IMR-90 (cell line): ENCODE measurements around the gene ZNF782. TPM values are rescaled to one million over a fixed set of nuclear protein-coding genes. Genes with fewer than 3 reads are reported as not detected.

Experiments
- ATAC-seq: fragments of 200-7000 bp; cut with Tn5 transposase; 2 replicates; pipeline ENCODE4 v1.9.1; 2020; ENCODE audit warnings: low read depth, mild to moderate bottlenecking, moderate library complexity
- BruUV-seq: library from RNA; stranded (reverse); fragments of 400-500 nt; replicated peaks from 2 replicates; lab custom pipeline; 2021; lab: Mats Ljungman, UMichigan
- CTCF ChIA-PET: fragments of 300-600 bp; formaldehyde crosslinking; extraction: SDS; loops from one replicate; lab custom pipeline; 2021; ENCODE audit warnings: antibody characterized with exemption; lab: Yijun Ruan, JAX
- POLR2A ChIA-PET: fragments of 300-600 bp; sonication (Branson Sonifier 250); formaldehyde crosslinking; loops from one replicate; lab custom pipeline; 2022; ENCODE audit warnings: antibody characterized with exemption; ENCODE audit not compliant: unreplicated experiment; lab: Charles Lee
- DNase-seq: peaks from one replicate; pipeline ENCODE4 v3.0.0; 2013
- H2AFZ ChIP-seq: replicated peaks from 2 replicates; pipeline ENCODE3; 2013; ENCODE audit warnings: low read length, mild to moderate bottlenecking; ENCODE audit not compliant: poor library complexity
- H2AK5ac ChIP-seq: 2 replicates; pipeline ENCODE4 v1.6.1; 2013; ENCODE audit warnings: low read depth, low read length, inconsistent platforms
- H2AK9ac ChIP-seq: replicated peaks from 2 replicates; pipeline ENCODE3; 2013; ENCODE audit warnings: mild to moderate bottlenecking, low read depth, low read length, moderate library complexity; ENCODE audit not compliant: poor library complexity
- H2BK120ac ChIP-seq: 2 replicates; pipeline ENCODE4 v1.6.1; 2013; ENCODE audit warnings: low read depth, low read length, inconsistent platforms
- H2BK15ac ChIP-seq: 3 replicates; pipeline ENCODE4 v1.6.1; 2013; ENCODE audit warnings: low read depth, low read length, inconsistent platforms
- H2BK20ac ChIP-seq: 2 replicates; pipeline ENCODE4 v1.6.1; 2013; ENCODE audit warnings: low read depth, mild to moderate bottlenecking, inconsistent platforms, low read length, moderate library complexity
- H2BK5ac ChIP-seq: 2 replicates; pipeline ENCODE4 v1.6.1; 2013; ENCODE audit warnings: mild to moderate bottlenecking, low read depth, low read length, inconsistent platforms; ENCODE audit not compliant: poor library complexity, severe bottlenecking
- H3K14ac ChIP-seq: replicated peaks from 2 replicates; pipeline ENCODE4 v1.6.1; 2013; ENCODE audit warnings: low read depth, low read length, inconsistent platforms
- H3K18ac ChIP-seq: 2 replicates; pipeline ENCODE4 v1.6.1; 2013; ENCODE audit warnings: low read depth, low read length, control low read depth
- H3K23ac ChIP-seq: 2 replicates; pipeline ENCODE4 v1.6.1; 2013; ENCODE audit warnings: low read depth, low read length, inconsistent platforms
- H3K27ac ChIP-seq: 2 replicates; pipeline ENCODE4 v1.5.1; 2013; ENCODE audit warnings: mild to moderate bottlenecking, control low read depth, low read length; ENCODE audit not compliant: insufficient read depth
- H3K27me3 ChIP-seq: 2 replicates; pipeline ENCODE4 v1.6.1; 2013; ENCODE audit warnings: low read length; ENCODE audit not compliant: control insufficient read depth, insufficient read depth
- H3K36me3 ChIP-seq: 2 replicates; pipeline ENCODE4 v1.6.1; 2013; ENCODE audit warnings: low read length, mixed read lengths; ENCODE audit not compliant: control insufficient read depth, insufficient read depth
- H3K4ac ChIP-seq: 2 replicates; pipeline ENCODE4 v1.6.1; 2013; ENCODE audit warnings: low read depth, low read length, inconsistent platforms
- H3K4me1 ChIP-seq: 2 replicates; pipeline ENCODE4 v1.6.1; 2013; ENCODE audit warnings: low read length, mixed read lengths; ENCODE audit not compliant: control insufficient read depth, insufficient read depth
- H3K4me2 ChIP-seq: 2 replicates; pipeline ENCODE4 v1.6.1; 2013; ENCODE audit warnings: low read depth, mild to moderate bottlenecking, control low read depth, low read length, moderate library complexity
- H3K4me3 ChIP-seq: 2 replicates; pipeline ENCODE4 v1.5.1; 2013; ENCODE audit warnings: low read depth, mild to moderate bottlenecking, control low read depth, low read length, moderate library complexity; ENCODE audit not compliant: insufficient read depth
- H3K56ac ChIP-seq: 2 replicates; pipeline ENCODE4 v1.6.1; 2013; ENCODE audit warnings: low read length, inconsistent platforms; ENCODE audit not compliant: insufficient read depth; ENCODE audit errors: extremely low read depth
- H3K79me1 ChIP-seq, 2 experiments: 2 replicates each; pipeline ENCODE4 v1.6.1; 2013; ENCODE audit warnings: low read length in 2 of 2, inconsistent platforms in 1 of 2, low read depth in 1 of 2
- H3K9ac ChIP-seq: 2 replicates; pipeline ENCODE4 v1.6.1; 2013; ENCODE audit warnings: low read depth, low read length, control low read depth
- H3K9me1 ChIP-seq: 2 replicates; pipeline ENCODE4 v1.6.1; 2013; ENCODE audit warnings: low read length, inconsistent platforms; ENCODE audit not compliant: insufficient read depth
- H3K9me3 ChIP-seq: 2 replicates; pipeline ENCODE4 v1.6.1; 2013; ENCODE audit warnings: low read length; ENCODE audit not compliant: control insufficient read depth, insufficient read depth
- H4K20me1 ChIP-seq: 2 replicates; pipeline ENCODE4 v1.6.1; 2013; ENCODE audit warnings: low read length, inconsistent platforms; ENCODE audit not compliant: insufficient read depth
- H4K5ac ChIP-seq: 2 replicates; pipeline ENCODE4 v1.6.1; 2013; ENCODE audit warnings: mild to moderate bottlenecking, low read depth, low read length, control low read depth
- H4K8ac ChIP-seq, 2 experiments: 2 replicates each; pipeline ENCODE4 v1.6.1; 2013; ENCODE audit warnings: low read depth in 2 of 2, low read length in 2 of 2, control low read depth in 1 of 2, inconsistent platforms in 1 of 2
- H4K91ac ChIP-seq: 2 replicates; pipeline ENCODE4 v1.6.1; 2013; ENCODE audit warnings: low read depth, low read length, inconsistent platforms; ENCODE audit not compliant: insufficient read depth
- BHLHE40 ChIP-seq: fragments of 150-350 bp; IDR thresholded peaks from 2 replicates; pipeline ENCODE4 v1.6.1; 2016; ENCODE audit warnings: mild to moderate bottlenecking, low read depth, low read length
- CHD1 ChIP-seq: IDR thresholded peaks from 2 replicates; pipeline ENCODE4 v1.6.1; 2012; ENCODE audit warnings: low read depth, low read length, improper control_type of control experiment
- ELK1 ChIP-seq: fragments of 150-350 bp; IDR thresholded peaks from 2 replicates; pipeline ENCODE4 v1.6.1; 2016; ENCODE audit warnings: low read depth, mild to moderate bottlenecking, low read length, moderate library complexity, borderline replicate concordance
- RAD21 ChIP-seq: IDR thresholded peaks from 2 replicates; pipeline ENCODE4 v1.6.1; 2012; ENCODE audit warnings: low read length, improper control_type of control experiment
- RCOR1 ChIP-seq: IDR thresholded peaks from 2 replicates; pipeline ENCODE4 v1.6.1; 2012; ENCODE audit warnings: mild to moderate bottlenecking, low read length, improper control_type of control experiment; ENCODE audit not compliant: insufficient replicate concordance
- WGBS, 2 experiments: methylation state at CpG; one replicate each; pipeline versions ENCODE4 v1.1.5 to v1.1.7; 2013; ENCODE audit warnings: missing lambda C conversion rate in 2 of 2; ENCODE audit not compliant: insufficient read length in 1 of 2; ENCODE audit errors: extremely low coverage in 2 of 2; 5-methylcytosine and 5-hydroxymethylcytosine counted together
- dilution Hi-C: fragments of 300-500 bp; cut with HindIII; formaldehyde crosslinking; loops from one replicate; pipeline ENCODE4 v1.14.3; 2018; ENCODE audit warnings: low sequenced_read_pairs; ENCODE audit not compliant: unreplicated experiment
- in situ Hi-C: fragments of 300-500 bp; cut with MboI; formaldehyde crosslinking; loops from 3 replicates; pipeline ENCODE4 v1.14.3; 2019; ENCODE audit warnings: low sequenced_read_pairs, inconsistent platforms, mixed read lengths
- intact Hi-C: fragments of 100-400 bp; cut with micrococcal nuclease; formaldehyde crosslinking; loops from 2 replicates; pipeline ENCODE4 v1.10.0; 2022
- polyA plus RNA-seq, 3 experiments: library from polyadenylated mRNA; depleted of rRNA; stranded (reverse); fragments of >200 nt; gene quantifications; 2 replicates each; pipeline ENCODE4 v1.2.3, GENCODE V29; 2012; ENCODE audit warnings: low replicate concordance in 1 of 3
- total RNA-seq: library from RNA; depleted of rRNA; stranded (reverse); fragments of >200 nt; gene quantifications from 2 replicates; pipeline ENCODE4 v1.2.3, GENCODE V29; 2012; rRNA removed
- TF ChIP-seq, protein P1 (sequence below): fragments of 150-350 bp; IDR thresholded peaks from 2 replicates; pipeline ENCODE4 v1.6.1; 2017; ENCODE audit warnings: mild to moderate bottlenecking, antibody characterized with exemption, low read length, low read depth

ZNF782 gene
- total and polyA plus RNA-seq, 2 of the 4 experiments (the other 2 are of a cell fraction), result 0.86 to 4.3 TPM

DNA sequence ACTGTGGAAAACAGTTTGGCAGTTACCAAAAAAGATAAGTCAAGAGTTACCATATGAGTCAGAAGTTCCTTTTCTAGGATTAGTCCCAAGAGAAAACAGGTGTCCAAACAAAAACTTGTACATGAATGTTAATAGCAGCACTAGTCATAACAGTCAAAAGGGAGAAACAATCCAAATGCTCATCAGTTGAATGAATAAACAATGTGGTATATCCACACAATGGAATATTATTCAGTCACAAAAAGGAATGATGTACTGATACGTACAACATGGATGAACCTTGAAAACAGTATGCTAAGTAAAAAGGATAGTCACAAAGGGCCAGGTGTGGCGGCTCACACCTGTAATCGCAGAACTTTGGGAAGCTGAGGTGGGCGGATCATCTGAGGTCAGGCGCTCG, 84.3 kb downstream of the ZNF782 start:
- no peak overlapping the region for H3K18ac ChIP-seq
- H3K4me2 ChIP-seq, result no peak overlapping the region
- no peak overlapping the region for H2AK9ac ChIP-seq
- H2AK5ac ChIP-seq, result no peak overlapping the region
- H4K91ac ChIP-seq, result no peak overlapping the region
- no peak overlapping the region for H2BK120ac ChIP-seq
- no peak overlapping the region for H3K14ac ChIP-seq
- DNase-seq (no peak), ATAC-seq (no peak)
- no peak overlapping the region for H3K23ac ChIP-seq
- H4K20me1 ChIP-seq, result no peaks in the 10 kb centered on the region
- no TSS peak for BruUV-seq
- no peaks in the 10 kb centered on the region for H3K27me3 ChIP-seq
- ChIA-PET POLR2A (no interaction called here), CTCF (no interaction called here)
- H3K27ac ChIP-seq, result no peak overlapping the region
- no peak overlapping the region for H2AFZ ChIP-seq
- no peak overlapping the region for H3K4me3 ChIP-seq
- H3K36me3 ChIP-seq, result peaks cover 29% of the 10 kb centered on the region
- no peaks in the 10 kb centered on the region for H3K9me1 ChIP-seq
- H2BK5ac ChIP-seq, result no peak overlapping the region
- dilution Hi-C loops (no loop called here), intact Hi-C loops (no loop called here), in situ Hi-C loops (no loop called here)
- H3K4me1 ChIP-seq, result no peaks in the 10 kb centered on the region
- peaks cover 21% of the 10 kb centered on the region for H3K9me3 ChIP-seq
- no peak overlapping the region for H4K8ac ChIP-seq
- H3K56ac ChIP-seq, result no peak overlapping the region
- no peak overlapping the region for H2BK20ac ChIP-seq
- no peak overlapping the region for H4K5ac ChIP-seq
- H3K9ac ChIP-seq, result no peak overlapping the region
- no peak for TF ChIP-seq CHD1
- no peak for TF ChIP-seq BHLHE40
- TF ChIP-seq, protein P1, sequence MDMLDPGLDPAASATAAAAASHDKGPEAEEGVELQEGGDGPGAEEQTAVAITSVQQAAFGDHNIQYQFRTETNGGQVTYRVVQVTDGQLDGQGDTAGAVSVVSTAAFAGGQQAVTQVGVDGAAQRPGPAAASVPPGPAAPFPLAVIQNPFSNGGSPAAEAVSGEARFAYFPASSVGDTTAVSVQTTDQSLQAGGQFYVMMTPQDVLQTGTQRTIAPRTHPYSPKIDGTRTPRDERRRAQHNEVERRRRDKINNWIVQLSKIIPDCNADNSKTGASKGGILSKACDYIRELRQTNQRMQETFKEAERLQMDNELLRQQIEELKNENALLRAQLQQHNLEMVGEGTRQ, result no peak
- TF ChIP-seq RAD21, result no peak
- no peak for TF ChIP-seq ELK1
- TF ChIP-seq RCOR1, result no peak
- WGBS, 2 experiments, result 100% methylated on average over 5 of the region's 6 CpGs; no CpG with 5 or more reads in 1 of the 2 experiments
- peaks cover 0 to 3% of the 10 kb centered on the region in 2 experiments; a peak in 1 of 4 replicates for H3K79me1 ChIP-seq
- H3K4ac ChIP-seq, result no peak overlapping the region
- H2BK15ac ChIP-seq, result no peak overlapping the region

Other genes starting within 250 kb of the ZNF782 start
- gene CDC14B, start 234.7 kb downstream of the ZNF782 start, total RNA-seq, result 24.7 and 26.3 TPM in 2 replicates
- 8.6 and 9.7 TPM in 2 replicates for gene CDC14B, start 234.7 kb downstream of the ZNF782 start, polyA plus RNA-seq (2012; rRNA removed)
- gene PRXL2C, start 199.2 kb downstream of the ZNF782 start, total RNA-seq, result 9.0 and 10.0 TPM in 2 replicates
- 2.7 and 2.9 TPM in 2 replicates for gene PRXL2C, start 199.2 kb downstream of the ZNF782 start, polyA plus RNA-seq (2012; rRNA removed)
- gene ZNF510, start 76.4 kb downstream of the ZNF782 start, total RNA-seq, result 19.2 and 25.5 TPM in 2 replicates
- 2.6 and 3.0 TPM in 2 replicates for gene ZNF510, start 76.4 kb downstream of the ZNF782 start, polyA plus RNA-seq (2012; rRNA removed)
- not detected in 2 replicates for gene NUTM2G, start 74.3 kb upstream of the ZNF782 start, total RNA-seq
- gene NUTM2G, start 74.3 kb upstream of the ZNF782 start, polyA plus RNA-seq (2012; rRNA removed), result not detected in 2 replicates
- 0.54 and 0.56 TPM in 2 replicates for gene CTSV, start 184.6 kb upstream of the ZNF782 start, total RNA-seq
- gene CTSV, start 184.6 kb upstream of the ZNF782 start, polyA plus RNA-seq (2012; rRNA removed), result 0.53 and 0.75 TPM in 2 replicates